Stimulated activated naive CD8-positive, alpha-beta T cell treated with anti-CD3 and anti-CD28 coated beads, Interleukin-15, Interleukin-2, amounts not matched to agents 100 ng/mL and 50 ng/mL, for 24 hours (primary cell): Measurements from ENCODE around the gene AKAP10.
A peak's percentile ranks its signal among the peaks of the same experiment; 100 is the strongest.
"Not testable (repeated sequence)": the region's sequence is repeated elsewhere in the genome, so short reads cannot be mapped to it uniquely, and the experiment has no call there.

Source experiments
- H3K27ac Mint-ChIP-seq: one replicate; pipeline ENCODE4 v1.8.0; 2021; ENCODE audit warnings: mild to moderate bottlenecking, mixed read lengths
- H3K27me3 Mint-ChIP-seq: one replicate; pipeline ENCODE4 v1.8.0; 2021; ENCODE audit warnings: mixed read lengths
- H3K36me3 Mint-ChIP-seq: one replicate; pipeline ENCODE4 v1.8.0; 2021; ENCODE audit warnings: low read depth, mixed read lengths
- H3K4me1 Mint-ChIP-seq: one replicate; pipeline ENCODE4 v1.8.0; 2021; ENCODE audit warnings: low read depth, mixed read lengths
- H3K4me3 Mint-ChIP-seq: one replicate; pipeline ENCODE4 v1.8.0; 2021; ENCODE audit warnings: mild to moderate bottlenecking, mixed read lengths
- H3K9me3 Mint-ChIP-seq: one replicate; pipeline ENCODE4 v1.8.0; 2021; ENCODE audit warnings: mixed read lengths

The AKAP10 gene

DNA sequence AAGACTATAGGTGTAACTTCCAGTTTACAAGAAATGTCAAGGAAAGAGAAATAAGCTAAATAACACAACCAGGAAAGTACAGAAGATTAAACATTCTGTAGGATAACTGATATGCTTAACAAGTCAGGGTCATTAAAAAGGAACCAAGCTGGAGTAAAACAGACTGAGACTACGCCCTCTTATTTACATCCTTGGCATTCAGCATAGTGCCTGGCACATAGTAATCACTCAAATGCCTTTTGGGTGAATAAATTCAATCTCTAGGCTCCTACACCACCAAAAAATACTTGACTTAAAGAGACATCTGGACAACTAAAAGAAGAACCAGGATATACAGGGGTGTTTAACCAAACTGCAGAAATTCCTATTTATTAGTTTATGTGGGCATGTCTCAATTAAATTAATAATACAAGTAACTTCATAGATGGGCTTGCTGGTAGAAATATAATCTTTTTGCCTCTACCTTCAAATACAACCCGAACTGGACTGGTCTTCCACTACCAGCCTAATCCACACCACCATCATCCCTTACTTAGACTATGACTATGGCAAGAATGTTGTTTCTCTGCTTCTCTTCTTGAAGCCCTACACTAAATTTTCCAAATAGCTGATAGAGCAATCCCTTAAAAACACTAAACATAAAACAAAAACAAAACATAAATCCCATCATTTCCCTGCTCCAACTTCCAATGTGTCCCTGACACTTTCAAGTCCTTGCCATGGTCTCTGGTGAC is 62.2 kb downstream of the AKAP10 start:
- Mint-ChIP-seq H3K9me3 (no peaks in the 10 kb centered on the region), H3K36me3 (peaks cover 52% of the 10 kb centered on the region), H3K4me3 (no peak overlapping the region), H3K27me3 (no peaks in the 10 kb centered on the region), H3K4me1 (no peaks in the 10 kb centered on the region), H3K27ac (no peak overlapping the region)

DNA sequence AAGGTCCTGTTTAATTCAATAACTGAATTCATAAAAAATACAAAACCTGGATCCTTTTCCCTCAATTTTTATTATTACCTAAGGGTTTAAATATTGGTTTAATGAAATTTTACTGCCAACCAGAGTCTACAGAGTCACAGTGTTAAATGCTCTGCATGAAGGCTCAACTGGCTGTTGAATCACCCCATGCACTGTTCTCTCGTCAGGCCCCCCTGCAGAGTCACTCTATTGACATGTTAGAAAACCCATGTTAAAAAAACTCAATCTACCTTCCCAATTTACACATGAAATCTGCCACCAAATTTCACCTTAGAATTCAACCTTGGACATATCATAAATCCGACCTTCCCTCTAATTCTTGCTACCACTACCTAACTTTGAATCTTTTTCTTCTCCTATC is 66.6 kb downstream of the AKAP10 start:
- no peaks in the 10 kb centered on the region for H3K27me3 Mint-ChIP-seq
- H3K27ac Mint-ChIP-seq, result peak overlapping the region; percentile 5
- no peak overlapping the region for H3K4me3 Mint-ChIP-seq

DNA sequence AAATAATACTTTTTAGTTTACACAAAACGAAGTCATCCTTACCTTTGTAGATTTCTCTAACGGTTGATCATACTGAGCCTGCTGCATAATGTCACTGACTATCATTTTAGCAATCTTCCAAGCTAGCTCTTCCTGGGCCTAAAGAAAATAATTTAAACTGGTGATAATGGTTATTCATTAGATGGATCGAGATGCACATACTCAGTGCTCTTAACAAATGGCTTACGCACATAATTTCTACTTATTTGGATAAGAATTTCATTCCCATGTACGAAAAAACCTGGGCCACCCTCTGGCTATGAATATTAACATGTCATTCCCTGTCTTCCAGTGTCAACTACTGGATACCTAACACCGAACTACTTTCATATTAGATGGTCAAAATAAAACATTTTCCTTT is 68.5 kb downstream of the AKAP10 start:
- Mint-ChIP-seq H3K27me3 (no peaks in the 10 kb centered on the region), H3K4me1 (peaks cover 16% of the 10 kb centered on the region), H3K36me3 (peaks cover 77% of the 10 kb centered on the region)

More for the DNA sequence above, 66.6 kb downstream of the AKAP10 start:
- peaks cover 68% of the 10 kb centered on the region for H3K36me3 Mint-ChIP-seq
- H3K9me3 Mint-ChIP-seq, result no peaks in the 10 kb centered on the region
- peaks cover 1% of the 10 kb centered on the region for H3K4me1 Mint-ChIP-seq

DNA sequence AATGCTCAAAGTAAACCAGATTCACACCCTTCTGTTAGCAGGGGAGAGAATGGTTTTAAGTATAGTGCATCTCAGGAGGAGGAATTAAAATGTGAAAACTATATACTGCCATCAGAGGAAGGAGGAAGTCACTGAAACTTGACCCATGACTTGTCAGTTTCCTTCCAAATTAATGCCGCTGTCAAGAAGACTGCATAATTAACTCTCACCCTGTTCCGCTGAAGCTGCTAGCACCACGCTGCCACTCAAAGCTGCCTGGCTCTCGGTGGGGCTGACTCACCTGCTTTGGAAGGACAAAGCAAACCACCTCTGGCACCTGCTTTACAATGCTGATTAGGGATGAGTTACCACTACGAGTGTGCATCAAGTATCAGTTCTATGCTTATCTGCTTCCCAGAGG is 72.1 kb downstream of the AKAP10 start:
- Mint-ChIP-seq H3K27me3 (no peaks in the 10 kb centered on the region), H3K27ac (peak overlapping the region; percentile 58), H3K9me3 (no peaks in the 10 kb centered on the region), H3K36me3 (peaks cover 77% of the 10 kb centered on the region), H3K4me3 (no peak overlapping the region), H3K4me1 (peaks cover 16% of the 10 kb centered on the region)

More for the DNA sequence above, 68.5 kb downstream of the AKAP10 start:
- H3K4me3 Mint-ChIP-seq, result no peak overlapping the region
- H3K27ac Mint-ChIP-seq, result no peak overlapping the region
- no peaks in the 10 kb centered on the region for H3K9me3 Mint-ChIP-seq

DNA sequence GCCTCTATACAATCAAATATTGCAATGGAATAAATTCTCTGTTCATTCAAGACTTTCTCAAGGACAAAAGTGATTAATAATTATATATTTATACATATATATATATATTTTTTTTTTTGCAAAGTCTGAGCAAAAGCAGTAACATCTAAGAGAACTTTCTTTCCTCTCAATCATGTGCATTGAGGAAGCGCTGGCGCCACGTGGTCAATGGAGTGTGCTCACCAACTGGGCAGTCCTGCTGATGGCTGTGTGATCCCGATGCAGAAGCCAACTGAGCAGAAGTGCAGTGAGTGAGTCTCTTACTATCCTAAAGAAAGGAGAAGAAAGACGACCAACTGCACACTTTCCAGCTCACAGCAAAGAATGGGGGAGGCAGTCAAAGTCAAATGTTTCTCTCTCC is 72.7 kb downstream of the AKAP10 start:
- Mint-ChIP-seq H3K36me3 (peaks cover 76% of the 10 kb centered on the region), H3K27me3 (no peaks in the 10 kb centered on the region), H3K9me3 (no peaks in the 10 kb centered on the region), H3K4me3 (no peak overlapping the region), H3K27ac (no peak overlapping the region), H3K4me1 (peaks cover 16% of the 10 kb centered on the region)

DNA sequence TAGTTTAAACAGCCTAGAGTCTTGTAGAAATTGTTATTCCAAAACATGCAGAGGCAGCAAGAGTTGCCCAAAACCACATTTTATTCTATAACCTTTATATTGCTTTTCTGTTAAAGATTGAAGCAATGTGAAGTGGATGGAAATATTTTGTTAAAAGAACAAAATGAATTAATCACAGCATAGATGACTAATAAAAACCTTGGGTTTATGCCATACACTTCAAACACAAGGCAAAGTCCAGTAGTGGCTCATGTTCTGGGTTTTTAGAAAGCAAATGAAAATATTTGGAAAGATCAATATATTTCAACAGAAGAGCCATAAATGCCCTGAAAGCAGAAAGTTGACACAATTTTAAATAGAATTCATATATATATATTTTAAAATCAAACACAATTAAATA is 73.2 kb downstream of the AKAP10 start:
- Mint-ChIP-seq H3K4me3 (no peak overlapping the region), H3K4me1 (peaks cover 16% of the 10 kb centered on the region), H3K27me3 (no peaks in the 10 kb centered on the region), H3K9me3 (no peaks in the 10 kb centered on the region), H3K27ac (no peak overlapping the region), H3K36me3 (peaks cover 72% of the 10 kb centered on the region)

DNA sequence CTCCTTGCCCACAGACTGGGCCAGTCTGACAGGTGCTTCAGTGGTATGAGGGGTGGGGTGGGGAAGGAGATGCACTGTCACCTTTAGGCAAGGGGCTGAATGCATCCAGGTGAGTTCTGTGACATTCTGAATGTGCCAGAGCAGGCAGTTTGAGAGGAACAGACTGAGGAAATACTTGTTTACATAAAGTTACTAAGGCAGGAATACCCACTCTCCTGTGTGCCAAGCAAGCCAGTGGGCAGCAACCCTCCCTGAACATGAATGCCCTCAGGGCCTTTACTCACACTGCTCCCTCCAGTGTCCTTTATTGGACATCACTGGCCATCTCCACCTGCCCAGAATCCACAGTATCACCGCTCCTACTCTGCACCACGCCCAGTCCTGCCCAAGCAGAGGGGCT is 76.8 kb downstream of the AKAP10 start:
- no peak overlapping the region for H3K4me3 Mint-ChIP-seq
- H3K27ac Mint-ChIP-seq, result no peak overlapping the region
- H3K36me3 Mint-ChIP-seq, result peaks cover 42% of the 10 kb centered on the region
- peaks cover 13% of the 10 kb centered on the region for H3K4me1 Mint-ChIP-seq
- no peaks in the 10 kb centered on the region for H3K27me3 Mint-ChIP-seq
- no peaks in the 10 kb centered on the region for H3K9me3 Mint-ChIP-seq

DNA sequence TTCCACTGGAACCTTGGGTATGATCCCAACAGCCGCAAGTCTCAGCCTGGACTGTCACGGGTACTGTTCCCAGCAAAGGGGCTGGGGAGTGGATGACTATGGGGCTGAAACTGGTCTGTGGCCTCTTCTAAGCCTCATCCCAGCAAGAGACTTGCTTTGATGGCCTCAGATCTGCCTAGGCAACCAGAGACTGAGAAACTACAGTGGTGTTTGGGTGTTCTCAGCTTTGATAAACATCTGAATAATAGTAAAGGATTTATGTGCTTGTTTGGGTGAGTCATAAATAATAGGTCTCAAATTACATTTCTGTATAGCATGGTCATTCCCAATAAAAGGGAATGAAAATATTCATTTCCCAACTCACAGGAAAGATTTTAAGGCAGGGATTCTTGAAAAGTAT is 79.7 kb downstream of the AKAP10 start:
- H3K27ac Mint-ChIP-seq, result no peak overlapping the region
- H3K9me3 Mint-ChIP-seq, result no peaks in the 10 kb centered on the region
- H3K4me3 Mint-ChIP-seq, result no peak overlapping the region
- H3K36me3 Mint-ChIP-seq, result peaks cover 16% of the 10 kb centered on the region
- no peaks in the 10 kb centered on the region for H3K27me3 Mint-ChIP-seq
- no peaks in the 10 kb centered on the region for H3K4me1 Mint-ChIP-seq

DNA sequence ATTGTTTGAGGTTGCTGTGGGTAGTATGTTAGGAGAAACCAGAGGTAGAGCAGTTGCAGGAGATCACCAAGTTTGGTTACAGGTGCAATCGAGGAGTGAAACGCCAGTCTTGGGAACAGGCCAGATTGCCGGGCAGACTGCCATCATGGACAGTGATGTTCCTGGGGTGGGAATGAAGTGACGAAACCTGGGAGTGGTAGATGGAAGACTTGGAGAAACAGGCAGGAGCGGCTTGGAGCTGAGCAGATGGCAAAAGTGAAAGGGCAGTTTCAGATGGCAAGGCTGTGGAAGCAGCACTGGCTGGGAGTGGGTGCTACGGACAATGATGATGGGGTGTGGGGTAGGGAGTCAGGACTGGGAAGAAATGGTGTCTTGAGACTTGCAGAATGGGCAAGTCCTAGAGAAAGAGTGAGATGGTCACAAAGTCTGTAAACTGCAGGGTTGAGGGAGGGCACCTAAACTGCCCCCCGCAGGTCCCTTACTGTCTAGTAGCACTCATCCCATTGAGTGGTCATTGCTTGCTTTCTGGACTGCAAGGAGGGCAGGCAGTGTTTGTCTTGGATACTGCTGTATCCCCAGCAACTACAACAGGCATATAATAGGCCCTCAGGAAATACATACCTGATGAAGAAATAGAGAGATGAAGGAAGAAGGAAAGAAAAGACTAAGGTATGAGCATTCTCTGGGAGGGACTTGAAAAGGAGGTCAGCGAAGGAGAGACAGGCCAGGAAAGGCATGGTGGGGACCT is 80.4 kb downstream of the AKAP10 start:
- H3K27me3 Mint-ChIP-seq, result no peaks in the 10 kb centered on the region
- H3K27ac Mint-ChIP-seq, result peak overlapping the region; percentile 5
- H3K9me3 Mint-ChIP-seq, result no peaks in the 10 kb centered on the region
- H3K4me3 Mint-ChIP-seq, result no peak overlapping the region
- H3K4me1 Mint-ChIP-seq, result no peaks in the 10 kb centered on the region
- peaks cover 13% of the 10 kb centered on the region for H3K36me3 Mint-ChIP-seq

DNA sequence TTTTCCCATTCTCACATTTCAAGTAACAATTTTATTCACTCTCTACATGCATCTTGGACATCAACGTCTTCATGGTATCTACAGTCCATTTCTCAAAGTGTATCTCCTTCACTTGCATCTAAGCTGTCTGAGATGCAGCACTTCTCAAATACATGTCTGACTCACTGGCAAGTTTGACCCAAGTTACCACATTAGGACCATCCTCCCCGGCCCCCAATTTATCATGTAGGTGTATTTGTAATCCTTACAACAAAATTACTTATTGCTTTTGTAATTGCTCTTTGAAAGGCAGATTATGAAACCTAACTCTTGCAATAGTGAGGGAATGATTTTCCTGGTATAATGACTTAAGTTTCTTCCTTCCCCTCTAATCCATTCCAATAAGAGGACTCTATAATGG is 80.9 kb downstream of the AKAP10 start:
- H3K4me1 Mint-ChIP-seq, result no peaks in the 10 kb centered on the region
- H3K27me3 Mint-ChIP-seq, result no peaks in the 10 kb centered on the region
- H3K9me3 Mint-ChIP-seq, result no peaks in the 10 kb centered on the region
- H3K27ac Mint-ChIP-seq, result peak overlapping the region; percentile 5
- peaks cover 13% of the 10 kb centered on the region for H3K36me3 Mint-ChIP-seq
- no peak overlapping the region for H3K4me3 Mint-ChIP-seq

DNA sequence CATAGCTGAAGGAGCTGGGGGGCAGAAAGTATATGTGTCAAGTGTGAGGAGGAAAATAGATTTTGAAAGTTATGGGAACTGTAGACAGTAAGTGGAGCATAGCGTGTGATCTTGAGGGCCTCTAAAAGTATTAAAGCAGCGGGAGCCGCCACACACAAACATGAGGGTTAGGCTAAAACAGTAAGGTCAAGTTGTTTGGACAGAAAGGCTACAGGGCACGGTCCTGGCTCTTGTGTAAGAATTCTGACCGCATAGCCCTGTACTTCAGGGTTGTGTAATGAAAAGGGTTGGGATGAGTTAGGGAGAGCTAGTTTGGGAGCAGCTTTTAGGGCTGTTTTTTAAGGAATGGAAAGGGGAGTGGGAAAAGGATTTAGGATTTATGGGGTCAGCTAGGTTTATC is 87.1 kb downstream of the AKAP10 start:
- not testable (repeated sequence) for H3K9me3 Mint-ChIP-seq, H3K4me3 Mint-ChIP-seq, H3K27ac Mint-ChIP-seq, H3K4me1 Mint-ChIP-seq, H3K36me3 Mint-ChIP-seq, H3K27me3 Mint-ChIP-seq

DNA sequence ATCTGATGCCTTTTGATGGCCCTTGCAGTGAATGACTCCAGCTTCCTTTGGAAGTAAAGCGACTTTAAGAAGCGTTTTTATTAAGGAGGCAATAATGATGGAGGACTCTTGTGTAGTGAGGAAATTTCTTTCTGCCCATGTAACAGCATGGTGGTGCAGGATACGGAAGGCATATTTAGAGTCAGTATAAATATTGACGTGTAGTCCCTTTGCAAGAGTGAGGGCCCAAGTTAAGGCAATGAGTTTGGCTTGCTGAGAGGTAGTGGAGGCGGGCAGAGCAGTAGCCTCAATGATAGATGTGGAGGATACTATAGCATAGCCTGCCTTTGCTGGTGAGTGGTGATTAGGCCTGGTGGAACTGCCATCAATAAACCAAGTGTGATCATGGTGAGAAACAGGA is 87.6 kb downstream of the AKAP10 start:
- not testable (repeated sequence) for H3K4me1 Mint-ChIP-seq, H3K4me3 Mint-ChIP-seq, H3K27ac Mint-ChIP-seq, H3K9me3 Mint-ChIP-seq, H3K36me3 Mint-ChIP-seq, H3K27me3 Mint-ChIP-seq

DNA sequence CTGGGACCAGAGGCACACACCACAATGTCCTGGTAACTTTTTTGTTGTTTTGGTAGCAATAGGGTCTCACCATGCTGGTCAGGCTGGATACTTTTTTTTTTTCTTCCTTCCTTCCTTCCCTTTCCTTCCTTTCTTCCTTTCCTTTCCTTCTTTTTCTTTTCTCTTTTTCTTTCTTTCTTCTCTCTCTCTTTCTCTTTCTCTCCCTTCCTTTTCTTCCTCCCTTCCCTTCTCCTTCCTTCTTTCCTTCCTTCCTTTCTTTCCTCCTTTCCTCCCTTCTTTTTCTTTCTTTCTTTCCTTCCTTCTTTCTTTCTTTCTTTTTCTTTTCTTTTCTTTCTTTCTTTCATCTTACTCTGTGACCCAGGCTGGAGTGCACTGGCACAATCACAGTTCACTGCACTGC is 91.5 kb downstream of the AKAP10 start:
- Mint-ChIP-seq H3K4me3 (no peak overlapping the region), H3K4me1 (no peaks in the 10 kb centered on the region), H3K27me3 (no peaks in the 10 kb centered on the region), H3K27ac (no peak overlapping the region), H3K9me3 (no peaks in the 10 kb centered on the region), H3K36me3 (no peaks in the 10 kb centered on the region)

DNA sequence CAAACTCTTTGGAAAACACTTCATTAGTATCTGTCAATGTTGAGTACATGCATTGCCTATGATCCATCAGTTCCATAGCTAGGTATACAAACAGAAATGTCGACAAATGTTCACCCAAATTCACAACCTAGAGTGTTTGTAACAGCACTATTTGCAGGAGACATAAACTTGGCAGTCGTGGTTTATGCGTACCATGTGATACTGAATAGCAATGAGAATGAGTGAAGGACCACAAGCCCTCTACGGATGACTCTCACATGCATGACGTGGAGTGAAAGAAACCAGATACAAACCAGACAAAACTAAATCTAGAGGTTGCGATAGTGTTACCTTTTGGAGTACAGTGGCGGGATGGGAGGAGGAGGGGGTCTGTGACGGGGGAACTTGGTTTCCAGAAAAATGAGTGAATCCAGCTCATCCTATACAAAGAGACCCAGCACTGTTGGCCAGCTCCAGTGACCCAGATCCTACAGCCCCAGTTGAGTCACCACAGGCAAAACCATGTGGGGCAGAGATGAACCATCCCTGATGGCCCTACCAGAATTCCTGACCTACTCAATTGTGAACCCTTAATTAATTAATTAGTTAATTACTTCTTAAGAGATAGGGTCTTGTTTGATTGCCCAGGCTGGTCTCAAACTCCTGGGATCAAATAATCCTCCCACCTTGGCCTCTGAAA is 94.0 kb downstream of the AKAP10 start:
- Mint-ChIP-seq H3K9me3 (no peaks in the 10 kb centered on the region), H3K36me3 (no peaks in the 10 kb centered on the region), H3K4me3 (no peak overlapping the region), H3K27me3 (no peaks in the 10 kb centered on the region), H3K4me1 (peaks cover 3% of the 10 kb centered on the region), H3K27ac (no peak overlapping the region)

DNA sequence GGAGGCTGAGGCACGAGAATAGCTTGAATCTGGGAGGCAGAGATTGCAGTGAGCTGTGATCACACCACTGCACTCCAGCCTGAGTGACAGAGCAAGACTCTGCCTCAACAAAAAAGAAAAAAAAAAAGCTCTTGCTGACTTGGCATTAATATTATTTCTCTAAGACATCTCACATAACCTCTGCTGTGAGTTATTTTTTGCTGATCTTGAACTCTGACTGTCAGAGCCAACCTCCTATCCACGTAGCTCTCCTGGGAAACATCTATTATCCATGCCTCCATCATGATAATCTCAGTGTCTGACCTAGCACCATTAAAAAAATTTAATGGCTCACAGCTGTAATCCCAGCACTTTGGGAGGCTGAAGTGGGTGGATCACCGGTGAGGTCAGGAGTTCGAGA is 97.2 kb downstream of the AKAP10 start:
- Mint-ChIP-seq H3K36me3 (no peaks in the 10 kb centered on the region), H3K4me3 (no peak overlapping the region), H3K27me3 (no peaks in the 10 kb centered on the region), H3K27ac (no peak overlapping the region), H3K4me1 (peaks cover 33% of the 10 kb centered on the region), H3K9me3 (no peaks in the 10 kb centered on the region)
